AG10803 (cell line): ENCODE data around the gene UNC5CL.

ENCODE experiments used
- DNase-seq: peaks from one replicate; pipeline ENCODE4 v3.0.0; 2010; ENCODE audit warnings: low read depth
- H3K4me3 ChIP-seq: 2 replicates; pipeline ENCODE4 v1.5.1; 2011; ENCODE audit warnings: mild to moderate bottlenecking, low read length, control low read depth
- TF ChIP-seq, protein P1 (sequence below): conservative IDR thresholded peaks from 2 replicates; pipeline ENCODE4 v1.5.1; 2011; ENCODE audit warnings: mild to moderate bottlenecking, low read length, control low read depth, inconsistent platforms

The UNC5CL gene

DNA sequence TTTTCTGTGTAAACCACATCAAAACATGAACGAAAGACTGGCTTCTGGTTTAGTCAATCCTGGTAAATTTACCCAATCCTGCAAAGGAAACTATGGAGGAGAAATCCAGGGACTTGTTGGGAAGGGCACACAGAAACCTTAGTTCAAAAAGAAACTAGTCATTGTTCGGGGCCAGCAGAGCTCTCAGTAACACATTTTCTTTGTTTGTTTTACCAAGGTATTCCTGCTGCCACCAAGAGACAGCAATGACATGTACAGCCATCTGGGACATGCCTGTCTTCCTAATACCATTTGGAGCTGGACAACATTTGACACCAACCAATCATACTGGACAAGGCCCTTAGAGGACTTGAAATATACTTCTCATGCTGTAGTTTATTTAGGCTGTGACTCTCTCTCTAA lies 24.9 kb upstream of the UNC5CL start:
- TF ChIP-seq, protein P1, sequence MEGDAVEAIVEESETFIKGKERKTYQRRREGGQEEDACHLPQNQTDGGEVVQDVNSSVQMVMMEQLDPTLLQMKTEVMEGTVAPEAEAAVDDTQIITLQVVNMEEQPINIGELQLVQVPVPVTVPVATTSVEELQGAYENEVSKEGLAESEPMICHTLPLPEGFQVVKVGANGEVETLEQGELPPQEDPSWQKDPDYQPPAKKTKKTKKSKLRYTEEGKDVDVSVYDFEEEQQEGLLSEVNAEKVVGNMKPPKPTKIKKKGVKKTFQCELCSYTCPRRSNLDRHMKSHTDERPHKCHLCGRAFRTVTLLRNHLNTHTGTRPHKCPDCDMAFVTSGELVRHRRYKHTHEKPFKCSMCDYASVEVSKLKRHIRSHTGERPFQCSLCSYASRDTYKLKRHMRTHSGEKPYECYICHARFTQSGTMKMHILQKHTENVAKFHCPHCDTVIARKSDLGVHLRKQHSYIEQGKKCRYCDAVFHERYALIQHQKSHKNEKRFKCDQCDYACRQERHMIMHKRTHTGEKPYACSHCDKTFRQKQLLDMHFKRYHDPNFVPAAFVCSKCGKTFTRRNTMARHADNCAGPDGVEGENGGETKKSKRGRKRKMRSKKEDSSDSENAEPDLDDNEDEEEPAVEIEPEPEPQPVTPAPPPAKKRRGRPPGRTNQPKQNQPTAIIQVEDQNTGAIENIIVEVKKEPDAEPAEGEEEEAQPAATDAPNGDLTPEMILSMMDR = no peak
- H3K4me3 ChIP-seq = no peak overlapping the region
- no peak for DNase-seq

DNA sequence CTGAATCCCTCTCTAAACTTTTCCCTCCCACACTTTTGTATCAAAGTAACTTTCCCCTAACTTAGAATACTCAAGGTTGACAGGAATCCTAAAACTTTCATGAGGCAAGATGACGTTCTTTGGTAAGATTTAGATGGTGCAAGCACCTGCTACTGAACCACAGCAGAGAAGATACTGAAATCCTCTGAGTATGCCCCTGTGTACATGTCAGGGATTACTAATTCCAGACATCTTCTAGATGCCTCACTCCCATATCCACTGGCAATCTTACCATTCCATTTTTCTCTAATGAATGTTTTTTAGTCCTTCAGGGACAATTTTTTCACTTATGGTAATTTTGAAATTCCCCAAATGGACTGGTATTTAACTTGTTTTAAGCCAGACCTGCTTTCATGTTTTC lies 23.0 kb upstream of the UNC5CL start:
- no peak for DNase-seq
- TF ChIP-seq, protein P1 = no peak
- H3K4me3 ChIP-seq = no peak overlapping the region

DNA sequence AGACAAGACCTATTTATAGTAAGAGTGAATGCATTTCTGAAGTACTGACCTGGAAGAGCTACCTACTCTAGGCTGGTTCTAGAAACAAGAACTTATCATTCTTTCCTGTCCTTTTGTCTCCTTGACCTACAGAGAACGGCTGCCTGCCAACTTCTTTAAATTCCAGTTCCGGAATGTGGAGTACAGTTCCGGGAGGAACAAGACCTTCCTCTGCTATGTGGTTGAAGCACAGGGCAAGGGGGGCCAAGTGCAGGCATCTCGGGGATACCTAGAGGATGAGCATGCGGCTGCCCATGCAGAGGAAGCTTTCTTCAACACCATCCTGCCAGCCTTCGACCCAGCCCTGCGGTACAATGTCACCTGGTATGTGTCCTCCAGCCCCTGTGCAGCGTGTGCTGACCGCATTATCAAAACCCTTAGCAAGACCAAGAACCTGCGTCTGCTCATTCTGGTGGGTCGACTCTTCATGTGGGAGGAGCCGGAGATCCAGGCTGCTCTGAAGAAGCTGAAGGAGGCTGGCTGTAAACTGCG lies 22.2 kb upstream of the UNC5CL start:
- TF ChIP-seq, protein P1 = no peak
- no peak for DNase-seq
- no peak overlapping the region for H3K4me3 ChIP-seq

DNA sequence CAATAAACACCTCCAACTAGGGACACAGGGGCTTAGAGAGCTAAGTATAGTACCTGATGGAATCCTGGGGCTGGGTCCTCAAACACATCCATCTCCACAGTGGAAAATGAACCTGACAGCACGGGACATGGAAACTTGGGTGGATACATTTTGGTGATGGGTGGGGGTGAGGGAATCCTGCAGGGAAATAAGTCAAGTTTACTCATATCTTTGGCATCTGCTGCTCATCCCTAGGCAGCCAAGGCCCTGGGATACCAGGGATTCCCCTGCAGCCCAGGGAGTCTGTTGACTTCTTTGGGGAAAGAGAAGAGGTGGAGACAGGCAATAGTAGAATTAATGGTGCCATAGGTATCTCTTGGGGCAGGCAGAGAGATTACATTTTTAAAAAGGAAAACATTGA lies 20.5 kb upstream of the UNC5CL start:
- TF ChIP-seq, protein P1 = no peak
- H3K4me3 ChIP-seq = no peak overlapping the region

DNA sequence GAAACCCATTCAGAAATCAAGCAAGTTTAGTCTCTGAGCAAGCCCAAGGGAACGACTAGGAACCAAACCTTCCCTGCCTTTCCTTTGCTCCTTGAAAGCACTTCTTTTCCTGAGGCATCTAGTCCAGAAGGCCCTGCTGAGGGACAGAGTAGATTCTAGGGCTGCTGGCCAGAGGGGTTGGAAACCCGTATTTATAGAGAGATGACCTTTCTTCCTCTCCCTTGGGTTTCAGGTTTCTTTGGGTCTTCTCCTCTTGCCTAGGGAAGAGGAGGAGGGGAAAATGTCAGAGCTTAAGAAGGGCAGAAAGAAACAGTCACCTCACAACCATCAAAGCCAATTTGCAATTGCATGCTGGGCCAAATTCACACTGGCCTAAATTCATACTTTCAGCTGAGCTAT lies 19.8 kb upstream of the UNC5CL start:
- no peak for DNase-seq
- TF ChIP-seq, protein P1 = no peak
- H3K4me3 ChIP-seq = no peak overlapping the region

More for the DNA sequence above, 20.5 kb upstream of the UNC5CL start:
- DNase-seq = peak; percentile 61

DNA sequence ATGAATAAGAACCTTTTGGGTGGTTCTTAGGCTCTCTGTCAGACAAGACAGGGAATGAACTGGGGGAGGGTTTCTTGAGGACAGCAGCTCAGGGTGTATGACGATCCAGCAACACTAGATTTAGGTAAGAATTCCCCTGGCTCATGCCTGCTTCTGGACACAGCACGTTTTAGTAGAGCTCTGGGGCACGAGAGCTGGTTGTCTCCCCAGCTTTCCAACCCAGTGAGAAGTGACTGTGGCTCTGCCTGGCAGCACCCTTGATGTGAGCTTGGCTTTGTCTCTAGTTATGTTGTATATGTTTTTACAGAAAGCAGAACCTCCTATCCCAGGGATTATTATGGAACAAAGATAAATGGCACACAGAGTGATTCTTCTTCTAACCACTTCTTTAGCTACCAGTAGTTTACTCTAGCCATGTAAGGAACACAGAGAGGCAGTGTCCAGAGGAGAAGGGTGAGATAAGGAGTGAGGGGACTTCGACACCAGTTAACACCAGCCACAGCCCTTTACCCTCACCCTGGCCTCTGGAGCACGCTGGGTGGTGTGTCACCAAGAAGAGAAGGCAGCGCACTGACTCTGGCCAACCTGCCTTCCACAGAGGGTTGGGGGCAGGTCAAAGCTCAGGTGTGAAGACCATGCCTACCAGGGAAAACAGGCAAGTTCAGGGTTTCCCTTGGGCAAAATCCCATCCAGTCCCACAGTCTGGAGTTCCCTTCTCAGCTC lies 17.9 kb upstream of the UNC5CL start:
- TF ChIP-seq, protein P1 = no peak
- no peak overlapping the region for H3K4me3 ChIP-seq
- no peak for DNase-seq

DNA sequence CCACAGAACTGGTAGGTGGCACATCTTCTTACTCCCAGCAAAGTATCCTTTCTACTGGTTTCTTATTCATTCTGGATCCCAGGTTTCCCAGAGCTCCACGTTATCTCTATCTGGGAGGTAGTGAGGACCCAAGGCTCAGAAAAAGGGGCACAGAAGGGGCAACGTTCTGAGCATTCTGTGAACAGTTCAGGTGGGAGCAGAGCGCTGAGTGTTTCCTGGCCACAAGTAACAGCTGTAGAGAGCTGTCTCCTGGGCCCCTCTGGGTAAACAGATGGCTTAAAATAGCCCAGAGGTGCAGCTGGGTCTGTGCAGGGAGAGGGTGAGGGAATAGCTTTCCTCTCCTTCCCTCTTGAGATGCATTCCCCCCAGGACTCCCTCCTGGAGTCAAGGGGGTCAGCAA lies 16.1 kb upstream of the UNC5CL start:
- TF ChIP-seq, protein P1 = no peak
- no peak for DNase-seq
- no peak overlapping the region for H3K4me3 ChIP-seq
